ENCODE data around the gene PDLIM7.

The PDLIM7 gene

DNA sequence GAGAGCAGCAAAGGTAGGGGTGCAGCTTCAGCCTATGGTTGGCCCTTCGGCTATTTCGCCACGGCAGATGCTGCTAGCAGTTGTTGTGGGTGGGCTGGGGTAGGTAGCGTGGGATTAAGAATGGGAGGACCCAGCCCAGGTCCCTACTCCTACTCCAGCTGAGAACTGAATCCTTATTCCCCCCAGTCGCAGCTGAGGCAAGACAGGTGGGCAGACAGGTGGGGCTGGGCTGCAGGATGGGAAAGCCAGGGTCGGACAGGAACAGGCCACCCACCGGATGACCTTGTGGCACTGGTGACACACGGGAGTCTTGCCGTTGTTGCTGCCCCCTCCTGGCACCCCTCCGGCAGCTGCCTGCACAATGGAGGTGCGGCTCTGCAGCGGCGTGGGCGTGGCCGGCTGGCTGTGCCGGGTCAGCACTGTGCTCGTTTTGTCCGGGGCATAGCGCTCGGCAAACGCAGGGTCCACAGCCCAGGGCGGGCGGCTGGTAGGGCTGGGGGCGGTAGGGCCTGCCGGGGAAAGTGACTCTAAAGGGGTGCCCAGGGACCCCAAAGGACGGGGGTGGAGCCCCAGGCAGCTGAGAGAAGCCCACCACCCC is 8.2 kb downstream of the PDLIM7 start:
- Histone ChIP-seq H4K20me1 (ENCODE audit: insufficient read depth, low read length) (no peaks in the 10 kb centered on the region), H3K9ac (ENCODE audit: low read length) (peak overlapping the region; percentile 33; the same call in 1 of the 2 replicates), H3K4me1 (ENCODE audit: insufficient read depth, low read length, severe bottlenecking) (peaks cover 31% of the 10 kb centered on the region), H3K9me3 (ENCODE audit: low read length) (no peaks in the 10 kb centered on the region), H3F3A (ENCODE audit: insufficient read depth, low read length) (no peaks in the 10 kb centered on the region), H3K27ac (ENCODE audit: low read depth, low read length, poor library complexity, severe bottlenecking) (peak overlapping the region; percentile 72), H3K4me2 (ENCODE audit: low read length) (peak overlapping the region; percentile 55), H3K79me2 (ENCODE audit: insufficient read depth, low read length) (no peaks in the 10 kb centered on the region), H3K36me3 (ENCODE audit: insufficient read depth, low read length) (peaks cover 14% of the 10 kb centered on the region), H2AFZ (ENCODE audit: low read length) (no peak overlapping the region), H3K27me3 (ENCODE audit: insufficient read depth, low read length) (no peaks in the 10 kb centered on the region), H3K9me2 (ENCODE audit: low read depth, low read length) (no peaks in the 10 kb centered on the region), H3K4me3 (ENCODE audit: low read depth, low read length, poor library complexity, severe bottlenecking) (peak overlapping the region; percentile 33)
- TF ChIP-seq, protein P1, sequence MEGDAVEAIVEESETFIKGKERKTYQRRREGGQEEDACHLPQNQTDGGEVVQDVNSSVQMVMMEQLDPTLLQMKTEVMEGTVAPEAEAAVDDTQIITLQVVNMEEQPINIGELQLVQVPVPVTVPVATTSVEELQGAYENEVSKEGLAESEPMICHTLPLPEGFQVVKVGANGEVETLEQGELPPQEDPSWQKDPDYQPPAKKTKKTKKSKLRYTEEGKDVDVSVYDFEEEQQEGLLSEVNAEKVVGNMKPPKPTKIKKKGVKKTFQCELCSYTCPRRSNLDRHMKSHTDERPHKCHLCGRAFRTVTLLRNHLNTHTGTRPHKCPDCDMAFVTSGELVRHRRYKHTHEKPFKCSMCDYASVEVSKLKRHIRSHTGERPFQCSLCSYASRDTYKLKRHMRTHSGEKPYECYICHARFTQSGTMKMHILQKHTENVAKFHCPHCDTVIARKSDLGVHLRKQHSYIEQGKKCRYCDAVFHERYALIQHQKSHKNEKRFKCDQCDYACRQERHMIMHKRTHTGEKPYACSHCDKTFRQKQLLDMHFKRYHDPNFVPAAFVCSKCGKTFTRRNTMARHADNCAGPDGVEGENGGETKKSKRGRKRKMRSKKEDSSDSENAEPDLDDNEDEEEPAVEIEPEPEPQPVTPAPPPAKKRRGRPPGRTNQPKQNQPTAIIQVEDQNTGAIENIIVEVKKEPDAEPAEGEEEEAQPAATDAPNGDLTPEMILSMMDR (IDR thresholded peaks at IDR 0.05; ENCODE audit: low read length), result peak; percentile 70
- no peak for TF ChIP-seq EZH2 (IDR thresholded peaks at IDR 0.05; ENCODE audit: borderline replicate concordance, low read length)

DNA sequence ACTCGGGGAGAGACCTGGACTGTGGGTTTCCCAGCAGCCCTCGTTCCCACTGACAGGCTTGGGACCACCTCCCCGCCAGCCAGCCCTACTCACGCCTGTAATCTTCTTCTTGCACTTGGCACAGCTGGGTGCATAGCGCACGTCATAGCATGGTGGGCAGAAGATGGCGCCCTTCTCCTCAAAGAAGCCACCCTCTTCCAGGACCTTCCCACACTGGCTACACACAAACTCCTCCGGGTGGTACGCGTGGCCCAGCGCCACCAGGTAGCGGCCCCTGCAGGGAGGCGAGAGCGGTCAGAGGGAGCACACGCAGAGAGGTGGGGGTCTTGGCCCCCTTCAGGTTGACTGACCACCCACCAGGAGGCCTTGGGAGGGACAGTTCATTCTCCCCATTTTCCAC is 9.4 kb downstream of the PDLIM7 start:
- TF ChIP-seq, protein P1 (IDR thresholded peaks at IDR 0.05; ENCODE audit: low read length), result peak; percentile 23; the same call in 1 of the 2 replicates
- TF ChIP-seq EZH2 (IDR thresholded peaks at IDR 0.05; ENCODE audit: borderline replicate concordance, low read length), result no peak

GRCh38 chr5:177487144-177487543 is 10.3 kb downstream of the PDLIM7 start:
- Histone ChIP-seq H3K27ac (ENCODE audit: low read depth, low read length, poor library complexity, severe bottlenecking) (no peak overlapping the region), H3K79me2 (ENCODE audit: insufficient read depth, low read length) (no peaks in the 10 kb centered on the region), H3K36me3 (ENCODE audit: insufficient read depth, low read length) (peaks cover 14% of the 10 kb centered on the region), H3K9ac (ENCODE audit: low read length) (no peak overlapping the region), H3K4me2 (ENCODE audit: low read length) (no peak overlapping the region), H3K27me3 (ENCODE audit: insufficient read depth, low read length) (no peaks in the 10 kb centered on the region), H4K20me1 (ENCODE audit: insufficient read depth, low read length) (no peaks in the 10 kb centered on the region), H3K4me1 (ENCODE audit: insufficient read depth, low read length, severe bottlenecking) (peaks cover 27% of the 10 kb centered on the region), H3K9me3 (ENCODE audit: low read length) (no peaks in the 10 kb centered on the region), H3K4me3 (ENCODE audit: low read depth, low read length, poor library complexity, severe bottlenecking) (no peak overlapping the region), H2AFZ (ENCODE audit: low read length) (no peak overlapping the region), H3K9me2 (ENCODE audit: low read depth, low read length) (no peaks in the 10 kb centered on the region), H3F3A (ENCODE audit: insufficient read depth, low read length) (no peaks in the 10 kb centered on the region)
- TF ChIP-seq EZH2 (IDR thresholded peaks at IDR 0.05; ENCODE audit: borderline replicate concordance, low read length), result no peak
- TF ChIP-seq, protein P1 (IDR thresholded peaks at IDR 0.05; ENCODE audit: low read length), result no peak

More for the DNA sequence above, 9.4 kb downstream of the PDLIM7 start:
- Histone ChIP-seq H3K4me3 (ENCODE audit: low read depth, low read length, poor library complexity, severe bottlenecking) (no peak overlapping the region), H2AFZ (ENCODE audit: low read length) (no peak overlapping the region), H3K4me2 (ENCODE audit: low read length) (no peak overlapping the region), H3K27me3 (ENCODE audit: insufficient read depth, low read length) (no peaks in the 10 kb centered on the region), H3K4me1 (ENCODE audit: insufficient read depth, low read length, severe bottlenecking) (peaks cover 27% of the 10 kb centered on the region), H3K27ac (ENCODE audit: low read depth, low read length, poor library complexity, severe bottlenecking) (no peak overlapping the region), H3K9me3 (ENCODE audit: low read length) (no peaks in the 10 kb centered on the region), H3K9ac (ENCODE audit: low read length) (no peak overlapping the region), H3F3A (ENCODE audit: insufficient read depth, low read length) (no peaks in the 10 kb centered on the region), H3K9me2 (ENCODE audit: low read depth, low read length) (no peaks in the 10 kb centered on the region), H3K36me3 (ENCODE audit: insufficient read depth, low read length) (peaks cover 14% of the 10 kb centered on the region), H4K20me1 (ENCODE audit: insufficient read depth, low read length) (no peaks in the 10 kb centered on the region), H3K79me2 (ENCODE audit: insufficient read depth, low read length) (no peaks in the 10 kb centered on the region)

Measured in OCI-LY1 (cell line).